GM23248 (cell line): Measurements from ENCODE around the gene DOK7.

Source experiments
- EZH2 ChIP-seq: fragments of 200-600 bp; sonication (generic); IDR thresholded peaks from 2 replicates; pipeline ENCODE4 v1.6.1; 2018; ENCODE audit warnings: antibody characterized with exemption, mild to moderate bottlenecking; ENCODE audit not compliant: insufficient read depth, poor library complexity, severe bottlenecking
- EZH2phosphoT487 ChIP-seq: fragments of 200-600 bp; sonication (generic); IDR thresholded peaks from 2 replicates; pipeline ENCODE4 v1.6.1; 2018; ENCODE audit warnings: antibody characterized with exemption, moderate library complexity, mild to moderate bottlenecking, low read depth; ENCODE audit not compliant: insufficient read depth

GRCh38 chr4:3422241-3422801 is 40.8 kb upstream of the DOK7 start:
- TF ChIP-seq EZH2 (no peak), EZH2phosphoT487 (no peak)
